ENCODE measurements around the gene EPHA8. TPM values are rescaled to one million over a fixed set of nuclear protein-coding genes. Genes with fewer than 3 reads are reported as not detected.

EPHA8 gene
- total RNA-seq, 1 experiment from 2014 or later: not detected

DNA sequence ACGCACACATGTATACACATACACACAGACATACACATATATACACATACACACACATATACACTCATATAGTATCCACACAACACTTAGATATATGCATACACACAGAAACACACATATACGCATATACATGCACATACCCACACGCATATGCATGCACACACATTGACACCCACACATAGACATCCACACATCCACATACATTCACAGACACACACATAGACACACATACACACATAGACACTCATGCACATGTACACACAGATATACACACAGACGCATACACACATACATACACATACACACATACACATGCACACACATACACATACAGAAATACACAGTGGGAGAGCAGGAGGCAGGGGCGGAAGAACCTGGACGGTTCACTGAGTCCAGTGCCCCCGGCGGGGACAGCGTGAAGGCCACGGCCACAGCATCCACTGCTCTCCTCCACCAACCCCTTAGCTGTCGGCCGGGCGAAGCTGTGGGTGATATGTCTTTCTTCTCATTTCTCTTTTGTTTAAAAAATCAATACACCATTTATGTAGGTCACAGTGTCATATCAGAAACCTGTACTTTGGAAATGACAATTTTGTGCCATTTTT, 86.9 kb downstream of the EPHA8 start:
- DNase-seq (ENCODE audit: low read depth): no peak
- in situ Hi-C loops (cut with HindIII; ENCODE audit: low pct_unique_long_range_greater_than_20kb, low sequenced_read_pairs): no loop called here

DNA sequence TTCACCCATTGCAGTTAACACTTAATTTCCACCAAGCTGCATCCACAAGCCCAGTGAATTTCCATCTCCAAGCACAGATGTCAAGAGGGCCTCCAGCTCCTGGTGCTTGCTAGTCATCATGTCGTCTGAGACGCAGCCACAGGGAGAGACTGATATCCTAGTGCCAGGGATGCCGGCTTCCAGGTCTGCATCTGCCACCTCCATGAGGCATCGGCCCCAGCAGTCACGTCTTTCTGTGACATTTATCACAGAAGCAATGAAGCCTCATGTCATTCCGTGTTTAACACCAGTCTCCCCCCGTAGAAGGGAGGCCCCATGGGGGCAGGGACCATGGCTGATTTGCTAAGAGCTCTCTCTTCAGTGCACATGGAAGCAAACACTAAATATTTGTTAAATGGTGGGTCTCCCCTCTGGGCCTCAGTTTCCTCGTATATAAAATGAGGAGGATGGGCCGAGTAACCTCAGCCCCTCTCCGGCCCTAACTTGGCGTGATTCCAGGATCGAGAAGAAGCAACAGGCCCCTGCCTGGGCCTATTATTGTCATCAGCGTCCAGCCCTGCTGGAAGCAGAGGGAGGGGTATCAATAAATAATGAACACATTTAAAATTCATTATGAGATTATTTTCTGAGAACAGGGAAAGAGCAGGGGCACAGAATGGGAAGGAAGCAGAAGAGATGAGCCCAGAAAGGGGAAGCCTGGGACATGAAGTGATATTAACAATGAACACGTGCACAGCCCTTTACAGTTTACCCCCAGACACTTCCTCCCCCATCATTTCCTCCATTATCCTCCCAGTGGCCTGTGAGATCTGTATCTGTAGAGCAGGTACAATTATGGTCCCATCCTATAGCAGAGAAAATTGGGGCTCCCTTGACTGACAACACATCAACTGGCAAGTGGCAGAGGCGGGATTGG, 88.9 kb downstream of the EPHA8 start:
- in situ Hi-C loops (cut with HindIII; ENCODE audit: low pct_unique_long_range_greater_than_20kb, low sequenced_read_pairs): no loop called here
- DNase-seq (ENCODE audit: low read depth): no peak

DNA sequence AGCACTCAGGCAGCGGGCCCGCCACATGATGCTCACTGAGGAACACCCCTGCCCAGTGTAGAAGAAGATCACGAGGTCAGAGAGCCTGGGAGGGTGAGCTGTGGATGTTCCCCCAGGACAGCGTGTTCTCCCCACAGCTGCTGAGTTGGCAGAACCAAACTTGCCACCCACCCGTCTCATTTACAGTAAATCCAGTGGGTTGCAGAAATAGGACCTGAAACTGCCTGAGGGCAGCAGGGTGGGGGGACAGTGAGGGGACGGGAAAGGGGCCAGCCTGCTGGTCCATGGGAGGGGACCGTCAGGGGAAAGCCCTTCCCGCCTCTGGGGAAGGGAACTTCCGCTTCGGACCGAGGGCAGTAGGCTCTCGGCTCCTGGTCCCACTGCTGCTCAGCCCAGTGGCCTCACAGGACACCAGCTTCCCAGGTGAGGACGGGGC, 89.6 kb downstream of the EPHA8 start, which contains the start of gene C1QB:
C1QB (plus strand) TSS at position 356 of the 436 bp plus-strand sequence. CDS start 6,227 bp downstream, outside the sequence.
- no peak for DNase-seq (ENCODE audit: low read depth)
- in situ Hi-C loops (cut with HindIII; ENCODE audit: low pct_unique_long_range_greater_than_20kb, low sequenced_read_pairs): no loop called here

Other genes starting within 250 kb of the EPHA8 start
- 5.7 and 6.7 TPM in 2 replicates for gene ZBTB40, start 111.6 kb upstream of the EPHA8 start, total RNA-seq (2014; rRNA removed; shearing (Covaris generic); ENCODE audit: low replicate concordance)
- gene C1QA, start 73.1 kb downstream of the EPHA8 start, total RNA-seq (2014; rRNA removed; shearing (Covaris generic); ENCODE audit: low replicate concordance): not detected in 2 replicates
- not detected in 2 replicates for gene C1QC, start 80.1 kb downstream of the EPHA8 start, total RNA-seq (2014; rRNA removed; shearing (Covaris generic); ENCODE audit: low replicate concordance)
- gene C1QB, start 89.7 kb downstream of the EPHA8 start, total RNA-seq (2014; rRNA removed; shearing (Covaris generic); ENCODE audit: low replicate concordance): not detected in 2 replicates
- 9.1 and 14.5 TPM in 2 replicates for gene EPHB2, start 147.3 kb downstream of the EPHA8 start, total RNA-seq (2014; rRNA removed; shearing (Covaris generic); ENCODE audit: low replicate concordance)

Measured in Caki2 (cell line).